Activated T-helper 1 cell treated with anti-CD3 and anti-CD28 coated beads, Interleukin-12 subunit alpha, Interleukin-12 subunit beta, Interleukin-2, Interleukin-4 antibody, amounts not matched to agents 30 ng/mL and 10 ng/mL and 1 ng/mL, durations not matched to agents 14 hours and 24 hours and 36 hours (primary cell): ENCODE measurements around the gene MRAS. TPM values are rescaled to one million over a fixed set of nuclear protein-coding genes. Genes with fewer than 3 reads are reported as not detected.
"Not testable (repeated sequence)": the region's sequence is repeated elsewhere in the genome, so short reads cannot be mapped to it uniquely, and the experiment has no call there.

Source experiments
- DNase-seq: peaks from one replicate; pipeline ENCODE4 v3.0.0; 2021; ENCODE audit warnings: low spot score
- H3K27ac Mint-ChIP-seq: one replicate; pipeline ENCODE4 v1.8.0; 2021; ENCODE audit warnings: mild to moderate bottlenecking, mixed read lengths
- H3K27me3 Mint-ChIP-seq: one replicate; pipeline ENCODE4 v1.8.0; 2022; ENCODE audit warnings: mild to moderate bottlenecking, moderate library complexity, mixed read lengths; ENCODE audit not compliant: insufficient read depth
- H3K36me3 Mint-ChIP-seq: one replicate; pipeline ENCODE4 v1.8.0; 2021; ENCODE audit warnings: low read depth, mixed read lengths
- H3K4me1 Mint-ChIP-seq: one replicate; pipeline ENCODE4 v1.8.0; 2021; ENCODE audit warnings: low read depth, mixed read lengths
- H3K4me3 Mint-ChIP-seq: one replicate; pipeline ENCODE4 v1.8.0; 2021; ENCODE audit warnings: mild to moderate bottlenecking, moderate library complexity, mixed read lengths
- H3K9me3 Mint-ChIP-seq: one replicate; pipeline ENCODE4 v1.8.0; 2021; ENCODE audit warnings: mixed read lengths
- intact Hi-C: fragments of 100-400 bp; cut with micrococcal nuclease; formaldehyde crosslinking; loops from one replicate; pipeline ENCODE4 v1.15.1; 2024
- total RNA-seq: library from RNA; stranded (reverse); gene quantifications from 2 replicates; pipeline ENCODE4 v1.2.3, GENCODE V29; 2022

MRAS gene
- total RNA-seq, 1 donor from 2014 or later = 0.05 TPM

- Mint-ChIP-seq H3K27ac (no peak overlapping the region), H3K9me3 (no peaks in the 10 kb centered on the region), H3K4me3 (no peak overlapping the region), H3K36me3 (peaks cover 2% of the 10 kb centered on the region), H3K4me1 (peaks cover 10% of the 10 kb centered on the region), H3K27me3 (peaks cover 25% of the 10 kb centered on the region)
- intact Hi-C loops = no loop called here
- DNase-seq = no peak
These were observed 26.3 kb downstream of the MRAS start for GRCh38 chr3:138374573-138375134.

- intact Hi-C loops = no loop called here
- Mint-ChIP-seq H3K9me3 (no peaks in the 10 kb centered on the region), H3K4me1 (peaks cover 10% of the 10 kb centered on the region)
These were observed 27.1 kb downstream of the MRAS start for GRCh38 chr3:138375447-138375846.

GRCh38 chr3:138376663-138377062 is 28.3 kb downstream of the MRAS start:
- Mint-ChIP-seq H3K9me3 (no peaks in the 10 kb centered on the region), H3K4me3 (no peak overlapping the region), H3K27me3 (peaks cover 21% of the 10 kb centered on the region), H3K36me3 (peaks cover 2% of the 10 kb centered on the region), H3K27ac (no peak overlapping the region), H3K4me1 (peaks cover 2% of the 10 kb centered on the region)
- DNase-seq = no peak
- intact Hi-C loops = no loop called here

More at GRCh38 chr3:138375447-138375846, 27.1 kb downstream of the MRAS start:
- Mint-ChIP-seq H3K27ac (no peak overlapping the region), H3K36me3 (peaks cover 2% of the 10 kb centered on the region), H3K27me3 (peaks cover 25% of the 10 kb centered on the region), H3K4me3 (no peak overlapping the region)
- DNase-seq = no peak

GRCh38 chr3:138377212-138377611 is 28.8 kb downstream of the MRAS start:
- peaks cover 21% of the 10 kb centered on the region for H3K27me3 Mint-ChIP-seq
- H3K4me3 Mint-ChIP-seq, DNase-seq, intact Hi-C loops, H3K36me3 Mint-ChIP-seq, H3K27ac Mint-ChIP-seq, H3K9me3 Mint-ChIP-seq, H3K4me1 Mint-ChIP-seq: not testable (repeated sequence)

GRCh38 chr3:138377804-138378203 is 29.4 kb downstream of the MRAS start:
- Mint-ChIP-seq H3K36me3 (peaks cover 2% of the 10 kb centered on the region), H3K27me3 (peaks cover 18% of the 10 kb centered on the region), H3K4me3 (no peak overlapping the region), H3K27ac (no peak overlapping the region), H3K9me3 (no peaks in the 10 kb centered on the region), H3K4me1 (no peaks in the 10 kb centered on the region)
- no peak for DNase-seq
- intact Hi-C loops = no loop called here

GRCh38 chr3:138378331-138378730 is 30.0 kb downstream of the MRAS start:
- Mint-ChIP-seq H3K27me3 (peaks cover 14% of the 10 kb centered on the region), H3K36me3 (peaks cover 2% of the 10 kb centered on the region), H3K4me1 (no peaks in the 10 kb centered on the region), H3K9me3 (no peaks in the 10 kb centered on the region), H3K27ac (no peak overlapping the region), H3K4me3 (no peak overlapping the region)
- no peak for DNase-seq
- intact Hi-C loops = no loop called here

GRCh38 chr3:138378990-138379389 is 30.6 kb downstream of the MRAS start:
- peaks cover 11% of the 10 kb centered on the region for H3K27me3 Mint-ChIP-seq
- no peak overlapping the region for H3K27ac Mint-ChIP-seq
- no peak for DNase-seq
- H3K9me3 Mint-ChIP-seq = no peaks in the 10 kb centered on the region
- H3K4me1 Mint-ChIP-seq = no peaks in the 10 kb centered on the region
- no peak overlapping the region for H3K4me3 Mint-ChIP-seq
- intact Hi-C loops = no loop called here
- peaks cover 2% of the 10 kb centered on the region for H3K36me3 Mint-ChIP-seq

GRCh38 chr3:138381413-138381901 is 33.1 kb downstream of the MRAS start:
- intact Hi-C loops = no loop called here
- Mint-ChIP-seq H3K27ac (no peak overlapping the region), H3K27me3 (peaks cover 8% of the 10 kb centered on the region), H3K4me3 (no peak overlapping the region), H3K9me3 (no peaks in the 10 kb centered on the region), H3K4me1 (no peaks in the 10 kb centered on the region), H3K36me3 (no peaks in the 10 kb centered on the region)
- DNase-seq = no peak

- H3K27ac Mint-ChIP-seq = no peak overlapping the region
- no peak overlapping the region for H3K4me3 Mint-ChIP-seq
- no peak for DNase-seq
- H3K9me3 Mint-ChIP-seq = no peaks in the 10 kb centered on the region
- intact Hi-C loops = no loop called here
- no peaks in the 10 kb centered on the region for H3K4me1 Mint-ChIP-seq
- H3K27me3 Mint-ChIP-seq = peaks cover 8% of the 10 kb centered on the region
- no peaks in the 10 kb centered on the region for H3K36me3 Mint-ChIP-seq
These were observed 33.8 kb downstream of the MRAS start for GRCh38 chr3:138381950-138382715.

- peaks cover 2% of the 10 kb centered on the region for H3K27me3 Mint-ChIP-seq
- H3K4me3 Mint-ChIP-seq = no peak overlapping the region
- no peak for DNase-seq
- no peaks in the 10 kb centered on the region for H3K4me1 Mint-ChIP-seq
- H3K9me3 Mint-ChIP-seq = no peaks in the 10 kb centered on the region
- intact Hi-C loops = no loop called here
- H3K27ac Mint-ChIP-seq = no peak overlapping the region
- no peaks in the 10 kb centered on the region for H3K36me3 Mint-ChIP-seq
These were observed 35.5 kb downstream of the MRAS start for GRCh38 chr3:138383715-138384465.

- Mint-ChIP-seq H3K4me3 (no peak overlapping the region), H3K4me1 (no peaks in the 10 kb centered on the region), H3K36me3 (no peaks in the 10 kb centered on the region), H3K27me3 (no peaks in the 10 kb centered on the region), H3K27ac (no peak overlapping the region), H3K9me3 (no peaks in the 10 kb centered on the region)
- intact Hi-C loops = no loop called here
- DNase-seq = no peak
These were observed 36.2 kb downstream of the MRAS start for GRCh38 chr3:138384531-138384930.

- no peak for DNase-seq
- H3K36me3 Mint-ChIP-seq = no peaks in the 10 kb centered on the region
- no peaks in the 10 kb centered on the region for H3K27me3 Mint-ChIP-seq
- H3K4me3 Mint-ChIP-seq = no peak overlapping the region
- intact Hi-C loops = no loop called here
- no peak overlapping the region for H3K27ac Mint-ChIP-seq
- no peaks in the 10 kb centered on the region for H3K9me3 Mint-ChIP-seq
- no peaks in the 10 kb centered on the region for H3K4me1 Mint-ChIP-seq
These were observed 36.6 kb downstream of the MRAS start for GRCh38 chr3:138384976-138385375.

- DNase-seq = no peak
- H3K4me1 Mint-ChIP-seq = no peaks in the 10 kb centered on the region
- no peaks in the 10 kb centered on the region for H3K36me3 Mint-ChIP-seq
- no peak overlapping the region for H3K4me3 Mint-ChIP-seq
- H3K27me3 Mint-ChIP-seq = peaks cover 5% of the 10 kb centered on the region
- H3K9me3 Mint-ChIP-seq = no peaks in the 10 kb centered on the region
- no peak overlapping the region for H3K27ac Mint-ChIP-seq
- intact Hi-C loops = no loop called here
These were observed 40.8 kb downstream of the MRAS start for GRCh38 chr3:138389144-138389601.
